SK-N-MC (cell line): ENCODE results near the gene TPP1.

Experiments used
- DNase-seq: peaks from one replicate; pipeline ENCODE4 v3.0.0-alpha.2; 2011; ENCODE audit warnings: low read depth, low spot score
- H3K27ac ChIP-seq: fragments of 200-600 bp; sonication (generic); 2 replicates; pipeline ENCODE4 v1.5.1; 2016; ENCODE audit warnings: mixed run types
- H3K36me3 ChIP-seq: fragments of 200-600 bp; sonication (generic); 2 replicates; pipeline ENCODE4 v1.6.1; 2017; ENCODE audit warnings: antibody characterized with exemption, low read length, mixed read lengths; ENCODE audit not compliant: insufficient read depth
- H3K4me3 ChIP-seq: fragments of 200-600 bp; sonication (generic); 2 replicates; pipeline ENCODE4 v1.5.1; 2016
- H3K9ac ChIP-seq: fragments of 200-600 bp; sonication (generic); 2 replicates; pipeline ENCODE4 v1.8.0; 2017; ENCODE audit warnings: mixed run types, mixed read lengths; ENCODE audit not compliant: insufficient read length
- H3K9me3 ChIP-seq: fragments of 200-600 bp; sonication (generic); 2 replicates; pipeline ENCODE4 v1.6.1; 2017; ENCODE audit warnings: low read depth, mild to moderate bottlenecking, antibody characterized with exemption, low read length, moderate library complexity, mixed read lengths
- EZH2 ChIP-seq: fragments of 200-600 bp; sonication (generic); IDR thresholded peaks from one replicate; pipeline ENCODE4 v1.6.1; 2017; ENCODE audit warnings: antibody characterized with exemption
- FOXP2 ChIP-seq: optimal IDR thresholded peaks from 2 replicates; pipeline ENCODE3; 2011; ENCODE audit warnings: mild to moderate bottlenecking, moderate library complexity; ENCODE audit not compliant: insufficient read depth; ENCODE audit errors: extremely low read length, control extremely low read depth
- POLR2AphosphoS5 ChIP-seq: IDR thresholded peaks from 2 replicates; pipeline ENCODE4 v1.6.1; 2012; ENCODE audit warnings: mild to moderate bottlenecking, low read depth, low read length, borderline replicate concordance

TPP1 gene

GRCh38 chr11:6604790-6605189 lies 14.4 kb downstream of the TPP1 start:
- TF ChIP-seq POLR2AphosphoS5 (no peak), EZH2 (no peak)
- H3K9ac ChIP-seq: peak overlapping the region; percentile 94
- H3K9me3 ChIP-seq: no peaks in the 10 kb centered on the region
- H3K27ac ChIP-seq: no peak overlapping the region
- peak overlapping the region; percentile 98 for H3K4me3 ChIP-seq
- H3K36me3 ChIP-seq: peaks cover 40% of the 10 kb centered on the region
- DNase-seq: no peak

- DNase-seq: no peak
- H3K9ac ChIP-seq: peak overlapping the region; percentile 94
- H3K27ac ChIP-seq: 0 out of 2 replicates have a peak overlapping the region, but pooled peaks have one; percentile 5
- TF ChIP-seq FOXP2: no peak
- TF ChIP-seq POLR2AphosphoS5: no peak
- TF ChIP-seq EZH2: no peak
- peak overlapping the region; percentile 98 for H3K4me3 ChIP-seq
- peaks cover 40% of the 10 kb centered on the region for H3K36me3 ChIP-seq
- H3K9me3 ChIP-seq: no peaks in the 10 kb centered on the region
Measured at GRCh38 chr11:6604081-6604626, 15.1 kb downstream of the TPP1 start.

- H3K27ac ChIP-seq: peak within 1 kb of the TSS; percentile 27
- no peaks in the 10 kb centered on the region for H3K9me3 ChIP-seq
- TF ChIP-seq POLR2AphosphoS5 (peak; percentile 84; the same call in 1 of the 2 replicates), FOXP2 (no peak)
- peak within 1 kb of the TSS; percentile 98 for H3K4me3 ChIP-seq
- no peak for DNase-seq
- peaks cover 40% of the 10 kb centered on the region for H3K36me3 ChIP-seq
- H3K9ac ChIP-seq: peak within 1 kb of the TSS; percentile 94
Measured at GRCh38 chr11:6603287-6604080, 15.7 kb downstream of the TPP1 start, which contains the start of the genes ILK and RRP8. TSS of gene ILK (plus strand) at chr11:6603774. CDS start at chr11:6604272, 498 bp downstream. TSS of gene RRP8 (minus strand) at chr11:6603616. CDS start at chr11:6603502, 114 bp downstream.

- TF ChIP-seq FOXP2: no peak
- TF ChIP-seq EZH2: no peak
- no peak for DNase-seq
- H3K4me3 ChIP-seq: peak overlapping the region; percentile 98
- peak overlapping the region; percentile 94 for H3K9ac ChIP-seq
- H3K36me3 ChIP-seq: peaks cover 41% of the 10 kb centered on the region
- no peaks in the 10 kb centered on the region for H3K9me3 ChIP-seq
- peak overlapping the region; percentile 27; the same call in 1 of the 2 replicates for H3K27ac ChIP-seq
Measured at GRCh38 chr11:6602096-6602940, 16.9 kb downstream of the TPP1 start.

DNA sequence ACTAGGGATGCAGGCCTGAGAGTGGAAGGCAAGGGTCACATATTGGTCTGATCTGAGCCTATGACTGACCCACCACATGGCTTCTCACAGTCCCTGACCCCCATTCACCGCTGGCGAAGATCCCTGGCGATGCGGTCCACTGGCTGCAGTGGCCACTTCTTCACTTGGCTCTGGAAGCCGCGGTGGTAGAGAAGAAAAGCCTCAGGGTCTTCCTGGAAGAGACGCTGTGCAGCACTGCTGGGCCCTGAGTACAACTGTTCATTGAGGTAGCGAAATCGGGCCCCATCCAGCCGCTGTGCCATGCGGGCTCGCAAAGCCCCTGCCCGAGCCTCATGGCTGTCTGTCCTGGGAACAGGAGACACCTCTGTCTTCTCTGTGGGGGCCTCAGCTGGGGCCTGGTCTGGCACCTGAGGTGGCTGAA lies 18.2 kb downstream of the TPP1 start:
- Histone ChIP-seq H3K27ac (no peak overlapping the region), H3K9me3 (no peaks in the 10 kb centered on the region), H3K4me3 (no peak overlapping the region), H3K9ac (no peak overlapping the region), H3K36me3 (peaks cover 53% of the 10 kb centered on the region)
- TF ChIP-seq FOXP2 (no peak), POLR2AphosphoS5 (no peak), EZH2 (no peak)
- DNase-seq: no peak

DNA sequence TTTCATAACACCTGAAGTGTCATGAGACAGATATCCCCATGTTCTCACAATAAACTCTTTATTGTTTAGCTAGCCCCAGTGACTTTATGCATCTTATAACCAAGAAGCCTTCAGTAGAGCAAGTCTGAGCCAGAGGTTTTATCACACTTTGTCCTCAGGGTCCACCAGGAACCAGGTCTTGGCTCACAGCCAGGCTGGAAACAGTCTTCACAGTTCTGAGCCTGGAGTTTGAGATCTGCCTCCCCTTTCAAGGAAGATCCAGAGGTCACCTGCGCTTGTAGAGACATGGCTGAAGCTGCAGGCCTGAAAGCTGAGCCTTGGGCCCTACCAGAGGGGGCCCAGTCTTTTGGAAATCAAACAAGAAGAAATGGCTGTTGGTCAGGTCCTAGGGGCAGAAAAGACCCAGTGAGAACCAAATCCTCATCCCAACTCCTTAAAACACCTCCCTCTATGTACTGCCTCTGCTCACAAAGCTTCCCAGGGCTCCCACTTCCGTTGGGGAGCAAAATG lies 19.3 kb downstream of the TPP1 start:
- no peak overlapping the region for H3K27ac ChIP-seq
- DNase-seq: no peak
- no peak for TF ChIP-seq POLR2AphosphoS5
- TF ChIP-seq FOXP2: no peak
- no peak for TF ChIP-seq EZH2
- peaks cover 55% of the 10 kb centered on the region for H3K36me3 ChIP-seq
- H3K9ac ChIP-seq: no peak overlapping the region
- H3K4me3 ChIP-seq: no peak overlapping the region
- H3K9me3 ChIP-seq: no peaks in the 10 kb centered on the region

- Histone ChIP-seq H3K36me3 (peaks cover 59% of the 10 kb centered on the region), H3K9me3 (no peaks in the 10 kb centered on the region), H3K9ac (no peak overlapping the region), H3K4me3 (no peak overlapping the region), H3K27ac (no peak overlapping the region)
- no peak for DNase-seq
- TF ChIP-seq FOXP2 (no peak), EZH2 (no peak), POLR2AphosphoS5 (no peak)
Measured at GRCh38 chr11:6599449-6599848, 19.8 kb downstream of the TPP1 start.

GRCh38 chr11:6598555-6598954 lies 20.7 kb downstream of the TPP1 start:
- TF ChIP-seq POLR2AphosphoS5 (no peak), FOXP2 (no peak), EZH2 (no peak)
- Histone ChIP-seq H3K9me3 (no peaks in the 10 kb centered on the region), H3K9ac (no peak overlapping the region), H3K4me3 (no peak overlapping the region), H3K36me3 (peaks cover 60% of the 10 kb centered on the region), H3K27ac (no peak overlapping the region)
- no peak for DNase-seq
